IMR-90 (cell line): ENCODE measurements around the gene SPARCL1. TPM values are rescaled to one million over a fixed set of nuclear protein-coding genes. Genes with fewer than 3 reads are reported as not detected.

Experiments used
- ATAC-seq: fragments of 200-7000 bp; cut with Tn5 transposase; 2 replicates; pipeline ENCODE4 v1.9.1; 2020; ENCODE audit warnings: low read depth, mild to moderate bottlenecking, moderate library complexity
- BruUV-seq: library from RNA; stranded (reverse); fragments of 400-500 nt; replicated peaks from 2 replicates; lab custom pipeline; 2021; lab: Mats Ljungman, UMichigan
- CTCF ChIA-PET: fragments of 300-600 bp; formaldehyde crosslinking; extraction: SDS; loops from one replicate; lab custom pipeline; 2021; ENCODE audit warnings: antibody characterized with exemption; lab: Yijun Ruan, JAX
- POLR2A ChIA-PET: fragments of 300-600 bp; sonication (Branson Sonifier 250); formaldehyde crosslinking; loops from one replicate; lab custom pipeline; 2022; ENCODE audit warnings: antibody characterized with exemption; ENCODE audit not compliant: unreplicated experiment; lab: Charles Lee
- DNase-seq: peaks from one replicate; pipeline ENCODE4 v3.0.0; 2013
- H2AFZ ChIP-seq: replicated peaks from 2 replicates; pipeline ENCODE3; 2013; ENCODE audit warnings: low read length, mild to moderate bottlenecking; ENCODE audit not compliant: poor library complexity
- H2AK5ac ChIP-seq: 2 replicates; pipeline ENCODE4 v1.6.1; 2013; ENCODE audit warnings: low read depth, low read length, inconsistent platforms
- H2AK9ac ChIP-seq: replicated peaks from 2 replicates; pipeline ENCODE3; 2013; ENCODE audit warnings: mild to moderate bottlenecking, low read depth, low read length, moderate library complexity; ENCODE audit not compliant: poor library complexity
- H2BK120ac ChIP-seq: 2 replicates; pipeline ENCODE4 v1.6.1; 2013; ENCODE audit warnings: low read depth, low read length, inconsistent platforms
- H2BK15ac ChIP-seq: 3 replicates; pipeline ENCODE4 v1.6.1; 2013; ENCODE audit warnings: low read depth, low read length, inconsistent platforms
- H2BK20ac ChIP-seq: 2 replicates; pipeline ENCODE4 v1.6.1; 2013; ENCODE audit warnings: low read depth, mild to moderate bottlenecking, inconsistent platforms, low read length, moderate library complexity
- H2BK5ac ChIP-seq: 2 replicates; pipeline ENCODE4 v1.6.1; 2013; ENCODE audit warnings: mild to moderate bottlenecking, low read depth, low read length, inconsistent platforms; ENCODE audit not compliant: poor library complexity, severe bottlenecking
- H3K14ac ChIP-seq: replicated peaks from 2 replicates; pipeline ENCODE4 v1.6.1; 2013; ENCODE audit warnings: low read depth, low read length, inconsistent platforms
- H3K18ac ChIP-seq: 2 replicates; pipeline ENCODE4 v1.6.1; 2013; ENCODE audit warnings: low read depth, low read length, control low read depth
- H3K23ac ChIP-seq: 2 replicates; pipeline ENCODE4 v1.6.1; 2013; ENCODE audit warnings: low read depth, low read length, inconsistent platforms
- H3K27ac ChIP-seq: 2 replicates; pipeline ENCODE4 v1.5.1; 2013; ENCODE audit warnings: mild to moderate bottlenecking, control low read depth, low read length; ENCODE audit not compliant: insufficient read depth
- H3K27me3 ChIP-seq: 2 replicates; pipeline ENCODE4 v1.6.1; 2013; ENCODE audit warnings: low read length; ENCODE audit not compliant: control insufficient read depth, insufficient read depth
- H3K36me3 ChIP-seq: 2 replicates; pipeline ENCODE4 v1.6.1; 2013; ENCODE audit warnings: low read length, mixed read lengths; ENCODE audit not compliant: control insufficient read depth, insufficient read depth
- H3K4ac ChIP-seq: 2 replicates; pipeline ENCODE4 v1.6.1; 2013; ENCODE audit warnings: low read depth, low read length, inconsistent platforms
- H3K4me1 ChIP-seq: 2 replicates; pipeline ENCODE4 v1.6.1; 2013; ENCODE audit warnings: low read length, mixed read lengths; ENCODE audit not compliant: control insufficient read depth, insufficient read depth
- H3K4me2 ChIP-seq: 2 replicates; pipeline ENCODE4 v1.6.1; 2013; ENCODE audit warnings: low read depth, mild to moderate bottlenecking, control low read depth, low read length, moderate library complexity
- H3K4me3 ChIP-seq: 2 replicates; pipeline ENCODE4 v1.5.1; 2013; ENCODE audit warnings: low read depth, mild to moderate bottlenecking, control low read depth, low read length, moderate library complexity; ENCODE audit not compliant: insufficient read depth
- H3K56ac ChIP-seq: 2 replicates; pipeline ENCODE4 v1.6.1; 2013; ENCODE audit warnings: low read length, inconsistent platforms; ENCODE audit not compliant: insufficient read depth; ENCODE audit errors: extremely low read depth
- H3K79me1 ChIP-seq, 2 experiments: 2 replicates each; pipeline ENCODE4 v1.6.1; 2013; ENCODE audit warnings: low read length in 2 of 2, inconsistent platforms in 1 of 2, low read depth in 1 of 2
- H3K9ac ChIP-seq: 2 replicates; pipeline ENCODE4 v1.6.1; 2013; ENCODE audit warnings: low read depth, low read length, control low read depth
- H3K9me1 ChIP-seq: 2 replicates; pipeline ENCODE4 v1.6.1; 2013; ENCODE audit warnings: low read length, inconsistent platforms; ENCODE audit not compliant: insufficient read depth
- H3K9me3 ChIP-seq: 2 replicates; pipeline ENCODE4 v1.6.1; 2013; ENCODE audit warnings: low read length; ENCODE audit not compliant: control insufficient read depth, insufficient read depth
- H4K20me1 ChIP-seq: 2 replicates; pipeline ENCODE4 v1.6.1; 2013; ENCODE audit warnings: low read length, inconsistent platforms; ENCODE audit not compliant: insufficient read depth
- H4K5ac ChIP-seq: 2 replicates; pipeline ENCODE4 v1.6.1; 2013; ENCODE audit warnings: mild to moderate bottlenecking, low read depth, low read length, control low read depth
- H4K8ac ChIP-seq, 2 experiments: 2 replicates each; pipeline ENCODE4 v1.6.1; 2013; ENCODE audit warnings: low read depth in 2 of 2, low read length in 2 of 2, control low read depth in 1 of 2, inconsistent platforms in 1 of 2
- H4K91ac ChIP-seq: 2 replicates; pipeline ENCODE4 v1.6.1; 2013; ENCODE audit warnings: low read depth, low read length, inconsistent platforms; ENCODE audit not compliant: insufficient read depth
- BHLHE40 ChIP-seq: fragments of 150-350 bp; IDR thresholded peaks from 2 replicates; pipeline ENCODE4 v1.6.1; 2016; ENCODE audit warnings: mild to moderate bottlenecking, low read depth, low read length
- CEBPB ChIP-seq: IDR thresholded peaks from 2 replicates; pipeline ENCODE4 v1.6.1; 2012; ENCODE audit warnings: low read depth, low read length, improper control_type of control experiment
- CHD1 ChIP-seq: IDR thresholded peaks from 2 replicates; pipeline ENCODE4 v1.6.1; 2012; ENCODE audit warnings: low read depth, low read length, improper control_type of control experiment
- FOS ChIP-seq: fragments of 150-350 bp; IDR thresholded peaks from 2 replicates; pipeline ENCODE4 v1.6.1; 2016; ENCODE audit warnings: low read depth, low read length
- MAFK ChIP-seq: IDR thresholded peaks from 2 replicates; pipeline ENCODE4 v1.6.1; 2012; ENCODE audit warnings: low read depth, low read length, improper control_type of control experiment
- MAZ ChIP-seq: IDR thresholded peaks from 2 replicates; pipeline ENCODE4 v1.6.1; 2012; ENCODE audit warnings: low read depth, mild to moderate bottlenecking, low read length, improper control_type of control experiment, moderate library complexity, borderline replicate concordance
- MXI1 ChIP-seq: IDR thresholded peaks from 2 replicates; pipeline ENCODE4 v1.6.1; 2012; ENCODE audit warnings: low read depth, mild to moderate bottlenecking, low read length, moderate library complexity, borderline replicate concordance
- NFE2L2 ChIP-seq: fragments of 150-350 bp; IDR thresholded peaks from 2 replicates; pipeline ENCODE4 v1.6.1; 2016; ENCODE audit warnings: low read depth, mild to moderate bottlenecking, low read length
- POLR2A ChIP-seq: IDR thresholded peaks from 2 replicates; pipeline ENCODE4 v1.6.1; 2012; ENCODE audit warnings: mild to moderate bottlenecking, low read depth, low read length
- RCOR1 ChIP-seq: IDR thresholded peaks from 2 replicates; pipeline ENCODE4 v1.6.1; 2012; ENCODE audit warnings: mild to moderate bottlenecking, low read length, improper control_type of control experiment; ENCODE audit not compliant: insufficient replicate concordance
- RFX5 ChIP-seq: IDR thresholded peaks from 2 replicates; pipeline ENCODE4 v1.8.0; 2012; ENCODE audit warnings: low read depth, mild to moderate bottlenecking, low read length, moderate library complexity
- SMC3 ChIP-seq: fragments of 150-350 bp; IDR thresholded peaks from 2 replicates; pipeline ENCODE4 v1.6.1; 2016; ENCODE audit warnings: low read depth, mild to moderate bottlenecking, antibody characterized with exemption, low read length, moderate library complexity
- WGBS, 2 experiments: methylation state at CpG; one replicate each; pipeline versions ENCODE4 v1.1.5 to v1.1.7; 2013; ENCODE audit warnings: missing lambda C conversion rate in 2 of 2; ENCODE audit not compliant: insufficient read length in 1 of 2; ENCODE audit errors: extremely low coverage in 2 of 2; 5-methylcytosine and 5-hydroxymethylcytosine counted together
- dilution Hi-C: fragments of 300-500 bp; cut with HindIII; formaldehyde crosslinking; loops from one replicate; pipeline ENCODE4 v1.14.3; 2018; ENCODE audit warnings: low sequenced_read_pairs; ENCODE audit not compliant: unreplicated experiment
- in situ Hi-C: fragments of 300-500 bp; cut with MboI; formaldehyde crosslinking; loops from 3 replicates; pipeline ENCODE4 v1.14.3; 2019; ENCODE audit warnings: low sequenced_read_pairs, inconsistent platforms, mixed read lengths
- intact Hi-C: fragments of 100-400 bp; cut with micrococcal nuclease; formaldehyde crosslinking; loops from 2 replicates; pipeline ENCODE4 v1.10.0; 2022
- polyA plus RNA-seq, 3 experiments: library from polyadenylated mRNA; depleted of rRNA; stranded (reverse); fragments of >200 nt; gene quantifications; 2 replicates each; pipeline ENCODE4 v1.2.3, GENCODE V29; 2012; ENCODE audit warnings: low replicate concordance in 1 of 3
- total RNA-seq: library from RNA; depleted of rRNA; stranded (reverse); fragments of >200 nt; gene quantifications from 2 replicates; pipeline ENCODE4 v1.2.3, GENCODE V29; 2012
- TF ChIP-seq, protein P1 (sequence below): fragments of 150-350 bp; IDR thresholded peaks from 2 replicates; pipeline ENCODE4 v1.6.1; 2016; ENCODE audit warnings: low read depth, mild to moderate bottlenecking, low read length, moderate library complexity, borderline replicate concordance
- TF ChIP-seq, protein P2 (sequence below): conservative IDR thresholded peaks from 2 replicates; pipeline ENCODE4 v1.5.1; 2012; ENCODE audit warnings: mild to moderate bottlenecking, low read depth, low read length, improper control_type of control experiment
- TF ChIP-seq, protein P3 (sequence below): fragments of 150-350 bp; IDR thresholded peaks from 2 replicates; pipeline ENCODE4 v1.6.1; 2017; ENCODE audit warnings: mild to moderate bottlenecking, antibody characterized with exemption, low read length, low read depth

SPARCL1 gene
- total and polyA plus RNA-seq, 2 of the 4 experiments (the other 2 are of a cell fraction), result not detected

- no peak overlapping the region for H3K9ac ChIP-seq
- H4K8ac ChIP-seq, result no peak overlapping the region
- dilution Hi-C loops (no loop called here), in situ Hi-C loops (loop anchor here (10.0 kb wide), 1 partner anchor 303 kb away; no protein-coding TSS in a partner anchor), intact Hi-C loops (loop anchor here (5.0 kb wide), 2 partner anchors 295 to 670 kb away; no protein-coding TSS in a partner anchor)
- no peaks in the 10 kb centered on the region for H3K9me3 ChIP-seq
- no peaks in the 10 kb centered on the region for H3K4me1 ChIP-seq
- no peak for DNase-seq
- H4K5ac ChIP-seq, result no peak overlapping the region
- H2BK120ac ChIP-seq, result no peak overlapping the region
- H3K4me2 ChIP-seq, result no peak overlapping the region
- H3K27me3 ChIP-seq, result peaks cover 7% of the 10 kb centered on the region
- no peak overlapping the region for H3K23ac ChIP-seq
- no peak overlapping the region for H2AK9ac ChIP-seq
- H2BK15ac ChIP-seq, result no peak overlapping the region
- ChIA-PET CTCF (no interaction called here), POLR2A (no interaction called here)
- no peak overlapping the region for H3K27ac ChIP-seq
- H3K14ac ChIP-seq, result no peak overlapping the region
- no peak overlapping the region for H3K56ac ChIP-seq
- H3K9me1 ChIP-seq, result no peaks in the 10 kb centered on the region
- no peak overlapping the region for H4K91ac ChIP-seq
- no peak overlapping the region for H3K4ac ChIP-seq
- H3K4me3 ChIP-seq, result no peak overlapping the region
- BruUV-seq, result no TSS peak
- no peak overlapping the region for H2AK5ac ChIP-seq
- no peaks in the 10 kb centered on the region for H3K36me3 ChIP-seq
- H3K18ac ChIP-seq, result no peak overlapping the region
- H2BK5ac ChIP-seq, result no peak overlapping the region
- no peaks in the 10 kb centered on the region for H3K79me1 ChIP-seq
- no peak overlapping the region for H2AFZ ChIP-seq
- no peak for ATAC-seq
- no peaks in the 10 kb centered on the region for H4K20me1 ChIP-seq
- 50% methylated on average over 1 of the region's 6 CpGs; no CpG with 5 or more reads in 1 of the 2 experiments for WGBS, 2 experiments
- no peak overlapping the region for H2BK20ac ChIP-seq
- TF ChIP-seq MAFK (no peak), CEBPB (no peak), MXI1 (no peak), RCOR1 (no peak), POLR2A (no peak), BHLHE40 (no peak), MAZ (no peak), RFX5 (no peak), SMC3 (no peak), FOS (no peak), CHD1 (no peak), NFE2L2 (no peak)
- TF ChIP-seq, protein P1, sequence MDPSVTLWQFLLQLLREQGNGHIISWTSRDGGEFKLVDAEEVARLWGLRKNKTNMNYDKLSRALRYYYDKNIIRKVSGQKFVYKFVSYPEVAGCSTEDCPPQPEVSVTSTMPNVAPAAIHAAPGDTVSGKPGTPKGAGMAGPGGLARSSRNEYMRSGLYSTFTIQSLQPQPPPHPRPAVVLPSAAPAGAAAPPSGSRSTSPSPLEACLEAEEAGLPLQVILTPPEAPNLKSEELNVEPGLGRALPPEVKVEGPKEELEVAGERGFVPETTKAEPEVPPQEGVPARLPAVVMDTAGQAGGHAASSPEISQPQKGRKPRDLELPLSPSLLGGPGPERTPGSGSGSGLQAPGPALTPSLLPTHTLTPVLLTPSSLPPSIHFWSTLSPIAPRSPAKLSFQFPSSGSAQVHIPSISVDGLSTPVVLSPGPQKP, result no peak
- TF ChIP-seq, protein P2, sequence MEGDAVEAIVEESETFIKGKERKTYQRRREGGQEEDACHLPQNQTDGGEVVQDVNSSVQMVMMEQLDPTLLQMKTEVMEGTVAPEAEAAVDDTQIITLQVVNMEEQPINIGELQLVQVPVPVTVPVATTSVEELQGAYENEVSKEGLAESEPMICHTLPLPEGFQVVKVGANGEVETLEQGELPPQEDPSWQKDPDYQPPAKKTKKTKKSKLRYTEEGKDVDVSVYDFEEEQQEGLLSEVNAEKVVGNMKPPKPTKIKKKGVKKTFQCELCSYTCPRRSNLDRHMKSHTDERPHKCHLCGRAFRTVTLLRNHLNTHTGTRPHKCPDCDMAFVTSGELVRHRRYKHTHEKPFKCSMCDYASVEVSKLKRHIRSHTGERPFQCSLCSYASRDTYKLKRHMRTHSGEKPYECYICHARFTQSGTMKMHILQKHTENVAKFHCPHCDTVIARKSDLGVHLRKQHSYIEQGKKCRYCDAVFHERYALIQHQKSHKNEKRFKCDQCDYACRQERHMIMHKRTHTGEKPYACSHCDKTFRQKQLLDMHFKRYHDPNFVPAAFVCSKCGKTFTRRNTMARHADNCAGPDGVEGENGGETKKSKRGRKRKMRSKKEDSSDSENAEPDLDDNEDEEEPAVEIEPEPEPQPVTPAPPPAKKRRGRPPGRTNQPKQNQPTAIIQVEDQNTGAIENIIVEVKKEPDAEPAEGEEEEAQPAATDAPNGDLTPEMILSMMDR, result no peak
- TF ChIP-seq, protein P3, sequence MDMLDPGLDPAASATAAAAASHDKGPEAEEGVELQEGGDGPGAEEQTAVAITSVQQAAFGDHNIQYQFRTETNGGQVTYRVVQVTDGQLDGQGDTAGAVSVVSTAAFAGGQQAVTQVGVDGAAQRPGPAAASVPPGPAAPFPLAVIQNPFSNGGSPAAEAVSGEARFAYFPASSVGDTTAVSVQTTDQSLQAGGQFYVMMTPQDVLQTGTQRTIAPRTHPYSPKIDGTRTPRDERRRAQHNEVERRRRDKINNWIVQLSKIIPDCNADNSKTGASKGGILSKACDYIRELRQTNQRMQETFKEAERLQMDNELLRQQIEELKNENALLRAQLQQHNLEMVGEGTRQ, result no peak
These were observed 13.0 kb upstream of the SPARCL1 start for GRCh38 chr4:87541956-87542709.
